GM06990 (cell line): ENCODE measurements around the gene SKIDA1.

ENCODE experiments used
- DNase-seq: peaks from one replicate; pipeline ENCODE4 v3.0.0-alpha.2; 2011; ENCODE audit not compliant: insufficient read length; ENCODE audit errors: extremely low read depth
- H3K27me3 ChIP-seq: replicated peaks from 2 replicates; pipeline ENCODE4 v1.6.0; 2011; ENCODE audit warnings: low read length; ENCODE audit not compliant: control insufficient read depth, insufficient read depth
- H3K36me3 ChIP-seq: 2 replicates; pipeline ENCODE4 v1.5.1; 2011; ENCODE audit warnings: low read length; ENCODE audit not compliant: control insufficient read depth, insufficient read depth
- H3K4me3 ChIP-seq: replicated peaks from 2 replicates; pipeline ENCODE4 v1.5.1; 2011; ENCODE audit warnings: low read depth, mild to moderate bottlenecking, control low read depth, low read length
- TF ChIP-seq, protein P1 (sequence below): IDR thresholded peaks from 2 replicates; pipeline ENCODE4 v1.5.1; 2011; ENCODE audit warnings: low read length, control low read depth, mild to moderate bottlenecking, inconsistent platforms; ENCODE audit not compliant: insufficient read depth, poor library complexity, severe bottlenecking

Gene SKIDA1

DNA sequence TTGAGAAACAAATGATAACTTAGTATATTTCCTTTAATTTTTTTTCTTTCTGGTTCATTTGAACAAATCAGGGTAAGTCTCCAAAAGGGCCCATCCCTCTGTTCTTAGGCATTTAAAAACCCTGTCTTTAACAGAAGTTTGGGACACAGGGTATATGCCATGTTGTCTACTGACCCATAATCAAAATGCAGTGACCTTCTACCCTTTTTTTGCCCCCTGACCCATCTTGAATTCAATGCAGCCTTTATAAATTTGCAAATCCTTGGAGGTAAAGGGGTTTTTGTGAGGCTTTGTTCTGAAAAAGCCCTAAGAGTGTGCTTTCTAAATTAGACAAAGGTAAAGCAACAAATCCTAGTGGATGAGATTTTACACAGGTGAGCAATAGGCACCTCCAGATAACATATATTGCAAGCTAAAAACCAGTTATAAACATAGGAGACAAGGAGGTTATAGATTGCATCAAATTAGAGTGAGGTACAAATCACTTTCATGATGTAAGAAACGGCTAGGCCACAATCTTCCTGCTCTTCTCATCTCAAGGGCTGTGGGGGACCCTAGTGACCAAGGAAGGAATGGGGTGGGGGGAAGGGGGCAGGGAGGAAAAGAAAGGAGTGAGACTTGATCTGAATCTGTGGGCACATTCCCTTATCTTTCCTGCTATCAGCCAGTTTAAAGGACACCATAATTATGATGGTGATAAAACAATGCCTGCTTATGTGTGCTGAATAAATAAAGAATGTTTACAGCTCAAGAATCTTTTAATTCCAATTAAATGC, 2.7 kb downstream of the SKIDA1 start:
- TF ChIP-seq, protein P1, sequence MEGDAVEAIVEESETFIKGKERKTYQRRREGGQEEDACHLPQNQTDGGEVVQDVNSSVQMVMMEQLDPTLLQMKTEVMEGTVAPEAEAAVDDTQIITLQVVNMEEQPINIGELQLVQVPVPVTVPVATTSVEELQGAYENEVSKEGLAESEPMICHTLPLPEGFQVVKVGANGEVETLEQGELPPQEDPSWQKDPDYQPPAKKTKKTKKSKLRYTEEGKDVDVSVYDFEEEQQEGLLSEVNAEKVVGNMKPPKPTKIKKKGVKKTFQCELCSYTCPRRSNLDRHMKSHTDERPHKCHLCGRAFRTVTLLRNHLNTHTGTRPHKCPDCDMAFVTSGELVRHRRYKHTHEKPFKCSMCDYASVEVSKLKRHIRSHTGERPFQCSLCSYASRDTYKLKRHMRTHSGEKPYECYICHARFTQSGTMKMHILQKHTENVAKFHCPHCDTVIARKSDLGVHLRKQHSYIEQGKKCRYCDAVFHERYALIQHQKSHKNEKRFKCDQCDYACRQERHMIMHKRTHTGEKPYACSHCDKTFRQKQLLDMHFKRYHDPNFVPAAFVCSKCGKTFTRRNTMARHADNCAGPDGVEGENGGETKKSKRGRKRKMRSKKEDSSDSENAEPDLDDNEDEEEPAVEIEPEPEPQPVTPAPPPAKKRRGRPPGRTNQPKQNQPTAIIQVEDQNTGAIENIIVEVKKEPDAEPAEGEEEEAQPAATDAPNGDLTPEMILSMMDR, result no peak
- no peaks in the 10 kb centered on the region for H3K27me3 ChIP-seq
- H3K36me3 ChIP-seq, result no peaks in the 10 kb centered on the region
- DNase-seq, result no peak
- no peak overlapping the region for H3K4me3 ChIP-seq

GRCh38 chr10:21521751-21522533, 3.5 kb downstream of the SKIDA1 start:
- Histone ChIP-seq H3K4me3 (no peak overlapping the region), H3K36me3 (no peaks in the 10 kb centered on the region), H3K27me3 (no peaks in the 10 kb centered on the region)
- TF ChIP-seq, protein P1, result no peak
- DNase-seq, result peak; percentile 61

- no peaks in the 10 kb centered on the region for H3K36me3 ChIP-seq
- H3K4me3 ChIP-seq, result no peak overlapping the region
- DNase-seq, result no peak
- no peaks in the 10 kb centered on the region; the same call in 1 of the 2 replicates for H3K27me3 ChIP-seq
- TF ChIP-seq, protein P1, result no peak
These were observed 4.5 kb downstream of the SKIDA1 start for GRCh38 chr10:21520949-21521348.

DNA sequence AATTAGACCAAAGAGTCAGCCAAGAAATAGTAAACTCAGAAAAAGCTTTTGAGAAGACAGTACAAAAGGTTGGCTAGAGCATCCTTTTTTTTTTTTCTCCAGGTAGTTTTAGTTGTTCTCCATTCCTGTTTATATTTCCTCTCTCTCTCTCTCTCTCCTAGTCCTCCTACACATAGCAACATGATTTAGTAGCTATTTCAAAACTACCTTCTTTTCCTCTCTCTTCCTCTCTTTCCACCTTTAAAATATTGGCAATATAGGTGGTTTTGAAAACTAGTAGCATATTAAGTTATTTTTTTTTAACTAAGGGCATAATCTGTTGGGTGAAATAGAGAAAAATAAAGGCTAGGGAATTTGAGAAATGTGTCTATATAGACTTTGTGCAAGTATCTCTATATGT, 5.0 kb downstream of the SKIDA1 start:
- TF ChIP-seq, protein P1, result no peak
- Histone ChIP-seq H3K4me3 (no peak overlapping the region), H3K27me3 (no peaks in the 10 kb centered on the region; the same call in 1 of the 2 replicates), H3K36me3 (no peaks in the 10 kb centered on the region)
- DNase-seq, result no peak

- H3K4me3 ChIP-seq, result peak overlapping the region; percentile 60
- H3K27me3 ChIP-seq, result no peaks in the 10 kb centered on the region; the same call in none of the 2 replicates
- no peaks in the 10 kb centered on the region for H3K36me3 ChIP-seq
- TF ChIP-seq, protein P1, result no peak
- no peak for DNase-seq
These were observed 5.5 kb downstream of the SKIDA1 start for GRCh38 chr10:21519941-21520436.
